ENCODE measurements around the gene CCDC24.

The CCDC24 gene

GRCh38 chr1:43999455-43999854 is 8.1 kb downstream of the CCDC24 start:
- no peak for DNase-seq

GRCh38 chr1:44000122-44000665 is 8.8 kb downstream of the CCDC24 start:
- no peak for DNase-seq

- no peak for DNase-seq
Measured at GRCh38 chr1:44002165-44002564, 10.8 kb downstream of the CCDC24 start.

GRCh38 chr1:44002606-44003157 is 11.3 kb downstream of the CCDC24 start:
- DNase-seq: no peak

- DNase-seq: no peak
Measured at GRCh38 chr1:44008259-44008658, 16.9 kb downstream of the CCDC24 start.

GRCh38 chr1:44010935-44011471 is 19.6 kb downstream of the CCDC24 start:
- no peak for DNase-seq

GRCh38 chr1:44012404-44012803 is 21.0 kb downstream of the CCDC24 start:
- peak; percentile 42 for DNase-seq

- no peak for DNase-seq
Measured at GRCh38 chr1:44012941-44013609, 21.7 kb downstream of the CCDC24 start.

- no peak for DNase-seq
Measured at GRCh38 chr1:44013949-44014348, 22.6 kb downstream of the CCDC24 start.

GRCh38 chr1:44014365-44015104 is 23.1 kb downstream of the CCDC24 start:
- no peak for DNase-seq

GRCh38 chr1:44015206-44015605 is 23.8 kb downstream of the CCDC24 start:
- no peak for DNase-seq

- no peak for DNase-seq
Measured at GRCh38 chr1:44016041-44016889, 24.9 kb downstream of the CCDC24 start.

- DNase-seq: no peak
Measured at GRCh38 chr1:44016890-44017400, 25.5 kb downstream of the CCDC24 start.

GRCh38 chr1:44019466-44019948 is 28.1 kb downstream of the CCDC24 start:
- DNase-seq: no peak

- no peak for DNase-seq
Measured at GRCh38 chr1:44020464-44020863, 29.1 kb downstream of the CCDC24 start.

- no peak for DNase-seq
Measured at GRCh38 chr1:44021156-44021555, 29.8 kb downstream of the CCDC24 start.

GRCh38 chr1:44021581-44022321 is 30.4 kb downstream of the CCDC24 start:
- DNase-seq: no peak

GRCh38 chr1:44024031-44024902 is 32.9 kb downstream of the CCDC24 start:
- no peak for DNase-seq

- DNase-seq: no peak
Measured at GRCh38 chr1:44024903-44025525, 33.6 kb downstream of the CCDC24 start.

GRCh38 chr1:44025816-44026215 is 34.4 kb downstream of the CCDC24 start:
- no peak for DNase-seq

All from NCI-H774 (cell line).